DND-41 (cell line): ENCODE measurements around the gene EDA.

Experiments
- EZH2 ChIP-seq: IDR thresholded peaks from 3 replicates; pipeline ENCODE4 v1.6.1; 2012; ENCODE audit warnings: borderline replicate concordance, low read depth, mild to moderate bottlenecking, moderate library complexity, low read length, inconsistent platforms; ENCODE audit not compliant: severe bottlenecking
- TF ChIP-seq, protein P1 (sequence below): IDR thresholded peaks from 2 replicates; pipeline ENCODE4 v1.5.1; 2012; ENCODE audit warnings: borderline replicate concordance, low read length, moderate library complexity, mild to moderate bottlenecking; ENCODE audit not compliant: poor library complexity, severe bottlenecking; ENCODE audit errors: extremely low read depth

- TF ChIP-seq, protein P1, sequence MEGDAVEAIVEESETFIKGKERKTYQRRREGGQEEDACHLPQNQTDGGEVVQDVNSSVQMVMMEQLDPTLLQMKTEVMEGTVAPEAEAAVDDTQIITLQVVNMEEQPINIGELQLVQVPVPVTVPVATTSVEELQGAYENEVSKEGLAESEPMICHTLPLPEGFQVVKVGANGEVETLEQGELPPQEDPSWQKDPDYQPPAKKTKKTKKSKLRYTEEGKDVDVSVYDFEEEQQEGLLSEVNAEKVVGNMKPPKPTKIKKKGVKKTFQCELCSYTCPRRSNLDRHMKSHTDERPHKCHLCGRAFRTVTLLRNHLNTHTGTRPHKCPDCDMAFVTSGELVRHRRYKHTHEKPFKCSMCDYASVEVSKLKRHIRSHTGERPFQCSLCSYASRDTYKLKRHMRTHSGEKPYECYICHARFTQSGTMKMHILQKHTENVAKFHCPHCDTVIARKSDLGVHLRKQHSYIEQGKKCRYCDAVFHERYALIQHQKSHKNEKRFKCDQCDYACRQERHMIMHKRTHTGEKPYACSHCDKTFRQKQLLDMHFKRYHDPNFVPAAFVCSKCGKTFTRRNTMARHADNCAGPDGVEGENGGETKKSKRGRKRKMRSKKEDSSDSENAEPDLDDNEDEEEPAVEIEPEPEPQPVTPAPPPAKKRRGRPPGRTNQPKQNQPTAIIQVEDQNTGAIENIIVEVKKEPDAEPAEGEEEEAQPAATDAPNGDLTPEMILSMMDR, result no peak
- TF ChIP-seq EZH2, result no peak
Measured at GRCh38 chrX:70044541-70045245, 428.8 kb downstream of the EDA start.
